Endothelial cell (in vitro differentiated cells): Measurements from ENCODE around the gene TTC21B. TPM values are rescaled to one million over a fixed set of nuclear protein-coding genes. Genes with fewer than 3 reads are reported as not detected.

ENCODE experiments used
- DNase-seq: peaks from one replicate; pipeline ENCODE4 v3.0.0; 2021; ENCODE audit warnings: low spot score
- H3K27ac Mint-ChIP-seq: one replicate; pipeline ENCODE4 v1.8.0; 2021; ENCODE audit warnings: mixed read lengths, inconsistent platforms; ENCODE audit not compliant: unreplicated experiment
- H3K27me3 Mint-ChIP-seq: one replicate; pipeline ENCODE4 v1.8.0; 2021; ENCODE audit warnings: mild to moderate bottlenecking, moderate library complexity, mixed read lengths, inconsistent platforms; ENCODE audit not compliant: unreplicated experiment
- H3K36me3 Mint-ChIP-seq: one replicate; pipeline ENCODE4 v1.8.0; 2021; ENCODE audit warnings: mild to moderate bottlenecking, low read depth, mixed read lengths, inconsistent platforms; ENCODE audit not compliant: unreplicated experiment
- H3K4me1 Mint-ChIP-seq: one replicate; pipeline ENCODE4 v1.8.0; 2021; ENCODE audit warnings: mild to moderate bottlenecking, mixed read lengths, inconsistent platforms; ENCODE audit not compliant: unreplicated experiment
- H3K4me3 Mint-ChIP-seq: one replicate; pipeline ENCODE4 v1.8.0; 2021; ENCODE audit warnings: mild to moderate bottlenecking, mixed read lengths, inconsistent platforms; ENCODE audit not compliant: unreplicated experiment
- H3K9me3 Mint-ChIP-seq: one replicate; pipeline ENCODE4 v1.8.0; 2021; ENCODE audit warnings: mixed read lengths, inconsistent platforms; ENCODE audit not compliant: unreplicated experiment
- total RNA-seq: library from RNA; stranded (reverse); fragmentation: NEBNext Ultra II Directional; extraction: Animal tissue kit (Norgen Biotek cat#: 25700); gene quantifications from one replicate; pipeline ENCODE4 v1.2.1, GENCODE V29; 2021; ENCODE audit not compliant: unreplicated experiment
- TF ChIP-seq, protein P1 (sequence below): fragments of 200-600 bp; sonication (generic); IDR thresholded peaks from one replicate; pipeline ENCODE4 v1.5.0; 2021; ENCODE audit warnings: antibody characterized with exemption; ENCODE audit not compliant: unreplicated experiment

Gene TTC21B
- total RNA-seq, 1 donor from 2014 or later: 101 TPM

DNA sequence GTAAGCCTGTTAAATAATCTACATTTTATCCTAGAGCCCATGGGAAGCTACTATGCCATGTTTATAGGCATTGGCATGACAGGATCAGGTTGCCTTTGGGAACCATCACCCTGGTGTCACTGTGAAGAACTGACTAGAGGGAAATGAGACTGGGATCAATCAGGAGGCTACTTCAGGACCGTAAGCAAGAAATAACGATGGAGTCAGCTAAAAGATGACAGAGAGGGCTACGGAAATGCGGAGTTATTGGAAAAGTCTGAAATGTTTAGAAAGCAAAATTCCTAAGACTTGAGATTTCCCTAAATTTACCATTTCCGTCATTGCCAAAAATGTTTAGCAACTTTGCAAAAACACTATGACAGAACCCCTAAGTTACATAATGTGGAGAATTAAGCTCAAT, 50.2 kb downstream of the TTC21B start:
- no peak for DNase-seq
- no peaks in the 10 kb centered on the region for H3K27me3 Mint-ChIP-seq
- H3K36me3 Mint-ChIP-seq: peaks cover 21% of the 10 kb centered on the region
- peaks cover 21% of the 10 kb centered on the region for H3K4me1 Mint-ChIP-seq
- H3K27ac Mint-ChIP-seq: peak overlapping the region; percentile 38
- H3K9me3 Mint-ChIP-seq: no peaks in the 10 kb centered on the region
- TF ChIP-seq, protein P1, sequence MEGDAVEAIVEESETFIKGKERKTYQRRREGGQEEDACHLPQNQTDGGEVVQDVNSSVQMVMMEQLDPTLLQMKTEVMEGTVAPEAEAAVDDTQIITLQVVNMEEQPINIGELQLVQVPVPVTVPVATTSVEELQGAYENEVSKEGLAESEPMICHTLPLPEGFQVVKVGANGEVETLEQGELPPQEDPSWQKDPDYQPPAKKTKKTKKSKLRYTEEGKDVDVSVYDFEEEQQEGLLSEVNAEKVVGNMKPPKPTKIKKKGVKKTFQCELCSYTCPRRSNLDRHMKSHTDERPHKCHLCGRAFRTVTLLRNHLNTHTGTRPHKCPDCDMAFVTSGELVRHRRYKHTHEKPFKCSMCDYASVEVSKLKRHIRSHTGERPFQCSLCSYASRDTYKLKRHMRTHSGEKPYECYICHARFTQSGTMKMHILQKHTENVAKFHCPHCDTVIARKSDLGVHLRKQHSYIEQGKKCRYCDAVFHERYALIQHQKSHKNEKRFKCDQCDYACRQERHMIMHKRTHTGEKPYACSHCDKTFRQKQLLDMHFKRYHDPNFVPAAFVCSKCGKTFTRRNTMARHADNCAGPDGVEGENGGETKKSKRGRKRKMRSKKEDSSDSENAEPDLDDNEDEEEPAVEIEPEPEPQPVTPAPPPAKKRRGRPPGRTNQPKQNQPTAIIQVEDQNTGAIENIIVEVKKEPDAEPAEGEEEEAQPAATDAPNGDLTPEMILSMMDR: no peak
- no peak overlapping the region for H3K4me3 Mint-ChIP-seq

DNA sequence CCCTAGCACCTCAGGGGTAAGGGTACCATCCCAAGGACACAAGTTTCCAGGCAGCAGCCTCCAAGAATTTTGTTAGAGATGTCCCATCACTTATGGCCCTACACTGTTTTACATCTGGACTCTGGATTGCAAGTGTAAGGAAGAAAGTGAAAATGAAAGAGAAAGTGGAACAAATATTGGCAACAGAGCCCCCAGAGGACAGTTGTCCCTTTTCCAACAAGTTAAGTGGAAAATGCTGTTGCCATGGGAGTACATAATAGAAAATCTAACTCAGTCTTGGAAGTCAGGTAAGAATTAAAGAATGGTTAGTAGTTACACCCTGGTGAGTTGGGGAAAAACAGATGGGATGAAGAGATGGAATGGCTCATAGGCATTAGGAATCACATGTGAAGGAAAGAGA, 50.6 kb downstream of the TTC21B start:
- H3K9me3 Mint-ChIP-seq: no peaks in the 10 kb centered on the region
- peak overlapping the region; percentile 38 for H3K27ac Mint-ChIP-seq
- peaks cover 26% of the 10 kb centered on the region for H3K36me3 Mint-ChIP-seq
- peaks cover 24% of the 10 kb centered on the region for H3K4me1 Mint-ChIP-seq
- DNase-seq: no peak
- TF ChIP-seq, protein P1: no peak
- H3K27me3 Mint-ChIP-seq: no peaks in the 10 kb centered on the region
- H3K4me3 Mint-ChIP-seq: no peak overlapping the region

DNA sequence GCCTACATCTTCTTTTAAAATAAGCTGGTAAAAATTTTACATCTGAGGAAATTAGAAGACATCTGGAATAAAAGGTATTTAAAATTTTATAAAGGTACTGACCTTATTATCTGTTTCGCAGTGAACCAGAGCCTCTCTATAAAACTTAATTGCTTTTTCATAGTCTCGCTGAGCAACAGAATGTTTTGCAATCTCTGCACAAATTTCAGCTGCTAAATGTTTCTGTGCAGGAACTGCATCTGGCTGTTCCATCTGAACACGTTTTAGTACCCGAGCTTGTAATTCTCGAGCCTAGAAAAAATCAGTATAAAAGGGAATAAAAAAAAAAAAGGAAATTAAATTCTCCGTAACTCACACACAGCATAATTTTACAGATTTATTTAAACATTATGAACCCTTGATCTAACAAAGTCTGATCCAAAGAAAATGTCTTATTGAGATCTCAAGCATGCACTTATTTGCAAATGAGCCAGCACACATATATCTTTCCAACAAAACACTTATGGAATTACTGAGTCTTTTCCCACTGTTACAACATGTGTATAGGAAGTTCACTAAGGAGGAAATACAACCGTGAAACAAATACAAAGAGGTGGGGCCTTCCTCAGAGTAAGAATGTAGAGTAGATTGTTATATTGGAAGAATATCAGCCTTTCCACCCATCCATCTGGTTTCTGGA, 51.8 kb downstream of the TTC21B start:
- Mint-ChIP-seq H3K4me1 (peaks cover 29% of the 10 kb centered on the region), H3K27me3 (peaks cover 2% of the 10 kb centered on the region)
- TF ChIP-seq, protein P1: no peak

DNA sequence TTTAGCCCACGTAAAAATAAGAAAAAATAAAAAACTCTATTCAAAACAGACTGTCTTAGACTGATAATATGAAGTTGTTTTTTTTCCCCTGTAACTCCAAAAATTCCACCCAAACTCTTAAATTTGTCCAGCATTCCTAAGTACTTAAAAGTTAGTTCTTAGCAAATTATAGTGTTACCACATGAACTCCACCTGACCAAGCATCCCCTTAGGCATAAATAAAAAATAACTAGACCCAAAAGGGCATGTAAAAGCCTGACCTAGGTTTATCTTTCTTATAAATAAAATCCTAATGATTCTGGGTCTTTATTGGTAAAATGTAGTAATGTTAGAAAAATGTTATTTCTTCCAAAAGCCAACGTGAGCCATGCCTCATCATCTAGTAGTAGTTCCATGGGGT, 54.3 kb downstream of the TTC21B start:
- peaks cover 36% of the 10 kb centered on the region for H3K36me3 Mint-ChIP-seq
- no peaks in the 10 kb centered on the region for H3K9me3 Mint-ChIP-seq

More for the DNA sequence above, 51.8 kb downstream of the TTC21B start:
- Mint-ChIP-seq H3K4me3 (no peak overlapping the region), H3K27ac (peak overlapping the region; percentile 86), H3K9me3 (no peaks in the 10 kb centered on the region), H3K36me3 (peaks cover 36% of the 10 kb centered on the region)
- no peak for DNase-seq

DNA sequence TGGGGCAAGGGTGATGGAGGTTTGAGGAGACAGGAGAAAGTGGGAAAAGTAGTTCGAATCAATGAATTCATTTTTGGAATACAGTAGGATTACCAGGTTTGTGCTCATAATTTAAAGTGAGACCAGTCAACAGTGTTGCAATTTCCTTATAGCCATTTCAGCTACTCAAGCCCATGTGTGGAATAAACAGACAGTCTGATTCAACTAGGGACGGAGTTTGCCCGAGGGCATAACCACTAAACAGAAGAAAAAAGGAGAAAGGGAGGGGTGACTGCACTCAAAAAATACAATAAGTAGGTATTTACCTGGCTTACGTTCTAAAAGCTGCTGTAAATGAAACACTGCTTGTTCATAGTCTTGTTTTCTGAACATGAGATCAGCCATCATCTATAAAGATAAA, 55.2 kb downstream of the TTC21B start:
- peak overlapping the region; percentile 12 for H3K4me3 Mint-ChIP-seq
- peaks cover 26% of the 10 kb centered on the region for H3K4me1 Mint-ChIP-seq
- no peak for DNase-seq
- H3K27ac Mint-ChIP-seq: no peak overlapping the region
- TF ChIP-seq, protein P1: no peak
- H3K36me3 Mint-ChIP-seq: peaks cover 45% of the 10 kb centered on the region
- H3K9me3 Mint-ChIP-seq: no peaks in the 10 kb centered on the region
- H3K27me3 Mint-ChIP-seq: peaks cover 2% of the 10 kb centered on the region

More for the DNA sequence above, 54.3 kb downstream of the TTC21B start:
- no peak overlapping the region for H3K27ac Mint-ChIP-seq
- no peak for DNase-seq
- H3K4me1 Mint-ChIP-seq: peaks cover 27% of the 10 kb centered on the region
- peaks cover 2% of the 10 kb centered on the region for H3K27me3 Mint-ChIP-seq
- TF ChIP-seq, protein P1: no peak
- no peak overlapping the region for H3K4me3 Mint-ChIP-seq
